HCT116 (cell line): ENCODE measurements around the gene UBA52. TPM values are rescaled to one million over a fixed set of nuclear protein-coding genes. Genes with fewer than 3 reads are reported as not detected.

Source experiments
- ATAC-seq: fragments of 200-7000 bp; cut with Tn5 transposase; 2 replicates; pipeline ENCODE4 v1.9.1; 2020; ENCODE audit warnings: mild to moderate bottlenecking, moderate library complexity
- BruUV-seq: library from RNA; stranded (reverse); fragments of 400-500 nt; replicated peaks from 2 replicates; lab custom pipeline; 2021; lab: Mats Ljungman, UMichigan
- CTCF ChIA-PET: fragments of 300-600 bp; sonication (Branson Sonifier 250); formaldehyde crosslinking; loops from one replicate; lab custom pipeline; 2021; ENCODE audit warnings: antibody characterized with exemption; lab: Charles Lee
- POLR2A ChIA-PET: fragments of 300-600, 350-600 bp; sonication (Branson Sonifier 250); formaldehyde crosslinking; loops from one replicate; lab custom pipeline; 2021; ENCODE audit warnings: antibody characterized with exemption; lab: Charles Lee
- RAD21 ChIA-PET, 2 experiments: fragments of 300-600 bp; sonication (Branson Sonifier 250); formaldehyde crosslinking; loops; one replicate each; lab custom pipeline; 2023; ENCODE audit warnings: low total read pairs in 2 of 2; ENCODE audit not compliant: uncharacterized antibody in 2 of 2, unreplicated experiment in 2 of 2, low non-redundant PET in 1 of 2; lab: Charles Lee
- DNase-seq: peaks from one replicate; pipeline ENCODE4 v3.0.0-alpha.2; 2010; ENCODE audit warnings: low read depth, low spot score
- H2AFZ ChIP-seq: fragments of 200-600 bp; shearing (Covaris generic), sonication (generic); 2 replicates; pipeline ENCODE4 v1.6.1; 2017; ENCODE audit warnings: low read depth, mixed run types, mixed read lengths, antibody characterized with exemption, low read length; ENCODE audit not compliant: poor library complexity, severe bottlenecking
- H3K27ac ChIP-seq: 2 replicates; pipeline ENCODE4 v1.5.1; 2012; ENCODE audit warnings: low read depth, low read length
- H3K27me3 ChIP-seq: fragments of 200-600 bp; sonication (generic); 2 replicates; pipeline ENCODE4 v1.6.1; 2016; ENCODE audit warnings: mixed run types, low read length, mixed read lengths; ENCODE audit not compliant: insufficient read depth
- H3K36me3 ChIP-seq, 2 experiments: fragments of 200-500 bp in 1 of 2; fragments of 200-600 bp in 1 of 2; sonication (Bioruptor generic) in 1 of 2; sonication (generic) in 1 of 2; 2 replicates each; pipeline versions ENCODE4 v1.5.1 to v1.6.1; 2014 to 2016; ENCODE audit warnings: low read length in 2 of 2, inconsistent platforms in 1 of 2, mixed read lengths in 1 of 2, mixed run types in 1 of 2; ENCODE audit not compliant: insufficient read depth in 2 of 2, control insufficient read depth in 1 of 2
- H3K4me1 ChIP-seq, 2 experiments: fragments of 200-600 bp in 1 of 2; sonication (generic) in 1 of 2; 2 replicates each; pipeline versions ENCODE4 v1.5.1 to v1.6.1; 2012 to 2017; ENCODE audit warnings: low read length in 2 of 2, inconsistent platforms in 1 of 2, mild to moderate bottlenecking in 1 of 2, mixed read lengths in 1 of 2, mixed run types in 1 of 2, moderate library complexity in 1 of 2; ENCODE audit not compliant: insufficient read depth in 2 of 2, control insufficient read depth in 1 of 2
- H3K4me2 ChIP-seq: fragments of 200-600 bp; sonication (generic); 2 replicates; pipeline ENCODE4 v1.6.1; 2017; ENCODE audit warnings: mixed run types, low read length, mixed read lengths
- H3K4me3 ChIP-seq, 2 experiments: fragments of 200-600 bp in 1 of 2; sonication (generic) in 1 of 2; replicated peaks in 1 of 2; 2 replicates each; pipeline ENCODE4 v1.5.1; 2011 to 2016; ENCODE audit warnings: low read length in 2 of 2, control low read depth in 1 of 2, low read depth in 1 of 2, mild to moderate bottlenecking in 1 of 2, mixed read lengths in 1 of 2, mixed run types in 1 of 2
- H3K79me2 ChIP-seq: fragments of 200-600 bp; sonication (generic); 2 replicates; pipeline ENCODE4 v1.6.1; 2017; ENCODE audit warnings: mild to moderate bottlenecking, mixed run types, low read length, moderate library complexity, mixed read lengths; ENCODE audit not compliant: insufficient read depth
- H3K9ac ChIP-seq: fragments of 200-600 bp; sonication (generic); 2 replicates; pipeline ENCODE4 v1.6.1; 2016; ENCODE audit warnings: low read length, mixed read lengths
- H3K9me2 ChIP-seq: fragments of 200-600 bp; sonication (generic), shearing (Covaris generic); 2 replicates; pipeline ENCODE4 v1.6.1; 2017; ENCODE audit warnings: mixed run types, mild to moderate bottlenecking, moderate library complexity; ENCODE audit not compliant: insufficient read depth
- H3K9me3 ChIP-seq, 2 experiments: fragments of 200-500 bp in 1 of 2; fragments of 200-600 bp in 1 of 2; sonication (Bioruptor generic) in 1 of 2; sonication (generic) in 1 of 2; 2 replicates each; pipeline ENCODE4 v1.6.1; 2014 to 2017; ENCODE audit warnings: low read length in 2 of 2, mixed read lengths in 2 of 2, inconsistent platforms in 1 of 2, low read depth in 1 of 2, mild to moderate bottlenecking in 1 of 2, mixed run types in 1 of 2, moderate library complexity in 1 of 2; ENCODE audit not compliant: control insufficient read depth in 1 of 2, insufficient read depth in 1 of 2
- H4K20me1 ChIP-seq: fragments of 200-600 bp; sonication (generic), shearing (Covaris generic); 2 replicates; pipeline ENCODE4 v1.6.1; 2017; ENCODE audit warnings: mixed run types, mild to moderate bottlenecking, moderate library complexity; ENCODE audit not compliant: insufficient read depth
- CBX3 ChIP-seq: IDR thresholded peaks from 2 replicates; pipeline ENCODE4 v1.6.1; 2012; ENCODE audit warnings: low read depth
- CEBPB ChIP-seq: IDR thresholded peaks from 2 replicates; pipeline ENCODE4 v1.6.1; 2012; ENCODE audit warnings: low read depth
- ELF1 ChIP-seq: IDR thresholded peaks from 2 replicates; pipeline ENCODE4 v1.6.1; 2012; ENCODE audit warnings: low read depth, borderline replicate concordance
- EZH2 ChIP-seq: fragments of 200-600 bp; sonication (generic); IDR thresholded peaks from 2 replicates; pipeline ENCODE4 v1.6.1; 2017; ENCODE audit warnings: antibody characterized with exemption, mixed run types
- FOSL1 ChIP-seq: IDR thresholded peaks from 2 replicates; pipeline ENCODE4 v1.6.1; 2012; ENCODE audit warnings: low read depth
- JUND ChIP-seq: IDR thresholded peaks from 2 replicates; pipeline ENCODE4 v1.6.1; 2012
- MAX ChIP-seq: IDR thresholded peaks from 2 replicates; pipeline ENCODE4 v1.6.1; 2012
- POLR2A ChIP-seq: IDR thresholded peaks from 2 replicates; pipeline ENCODE4 v1.7.0; 2011; ENCODE audit warnings: borderline replicate concordance; ENCODE audit not compliant: insufficient read depth, insufficient read length; ENCODE audit errors: extremely low read depth
- POLR2AphosphoS5 ChIP-seq: IDR thresholded peaks from 2 replicates; pipeline ENCODE4 v1.6.1; 2011; ENCODE audit warnings: mild to moderate bottlenecking, low read depth, low read length, moderate library complexity
- SIN3A ChIP-seq: IDR thresholded peaks from 2 replicates; pipeline ENCODE4 v1.6.1; 2012; ENCODE audit warnings: low read depth
- SP1 ChIP-seq: IDR thresholded peaks from 2 replicates; pipeline ENCODE4 v1.6.1; 2012; ENCODE audit warnings: low read depth
- TCF7L2 ChIP-seq: IDR thresholded peaks from 2 replicates; pipeline ENCODE4 v1.7.0; 2011; ENCODE audit warnings: borderline replicate concordance, inconsistent platforms; ENCODE audit not compliant: insufficient read depth, insufficient read length; ENCODE audit errors: extremely low read depth
- YY1 ChIP-seq: IDR thresholded peaks from 2 replicates; pipeline ENCODE4 v1.6.1; 2011; ENCODE audit warnings: low read length, low read depth, moderate library complexity, mild to moderate bottlenecking; ENCODE audit not compliant: insufficient replicate concordance; ENCODE audit errors: extremely low read depth
- ZNF274 ChIP-seq: fragments of 200-500 bp; sonication (Bioruptor generic); IDR thresholded peaks from 2 replicates; pipeline ENCODE4 v1.6.1; 2014; ENCODE audit warnings: mild to moderate bottlenecking, low read depth, low read length, inconsistent platforms
- intact Hi-C: fragments of 100-400 bp; cut with micrococcal nuclease; formaldehyde crosslinking; loops from 2 replicates; pipeline ENCODE4 v1.10.0; 2022
- total RNA-seq: library from RNA; stranded (reverse); gene quantifications from one replicate; pipeline ENCODE4 v1.2.1, GENCODE V29; 2021; ENCODE audit not compliant: unreplicated experiment
- TF ChIP-seq, protein P1 (sequence below): IDR thresholded peaks from 2 replicates; pipeline ENCODE4 v1.6.1; 2011; ENCODE audit warnings: mild to moderate bottlenecking, low read length, moderate library complexity; ENCODE audit not compliant: insufficient replicate concordance; ENCODE audit errors: extremely low read depth
- TF ChIP-seq, protein P2 (sequence below): IDR thresholded peaks from 2 replicates; pipeline ENCODE4 v1.6.1; 2012; ENCODE audit warnings: low read depth

UBA52 gene
- total RNA-seq, 1 experiment from 2014 or later = 1,743 TPM

- no peak for ATAC-seq
- no peak overlapping the region for H3K4me2 ChIP-seq
- ChIA-PET CTCF (no interaction called here), POLR2A (no interaction called here), RAD21 (no interaction called here)
- intact Hi-C loops = no loop called here
- no TSS peak for BruUV-seq
- peaks cover 2 to 7% of the 10 kb centered on the region in 2 experiments; a peak in 1 of 4 replicates for H3K4me1 ChIP-seq
- no peak overlapping the region for H3K4me3 ChIP-seq
- H3K36me3 ChIP-seq = peaks cover 2 to 6% of the 10 kb centered on the region in 2 experiments; a peak in 3 of 4 replicates
- TF ChIP-seq, protein P1, sequence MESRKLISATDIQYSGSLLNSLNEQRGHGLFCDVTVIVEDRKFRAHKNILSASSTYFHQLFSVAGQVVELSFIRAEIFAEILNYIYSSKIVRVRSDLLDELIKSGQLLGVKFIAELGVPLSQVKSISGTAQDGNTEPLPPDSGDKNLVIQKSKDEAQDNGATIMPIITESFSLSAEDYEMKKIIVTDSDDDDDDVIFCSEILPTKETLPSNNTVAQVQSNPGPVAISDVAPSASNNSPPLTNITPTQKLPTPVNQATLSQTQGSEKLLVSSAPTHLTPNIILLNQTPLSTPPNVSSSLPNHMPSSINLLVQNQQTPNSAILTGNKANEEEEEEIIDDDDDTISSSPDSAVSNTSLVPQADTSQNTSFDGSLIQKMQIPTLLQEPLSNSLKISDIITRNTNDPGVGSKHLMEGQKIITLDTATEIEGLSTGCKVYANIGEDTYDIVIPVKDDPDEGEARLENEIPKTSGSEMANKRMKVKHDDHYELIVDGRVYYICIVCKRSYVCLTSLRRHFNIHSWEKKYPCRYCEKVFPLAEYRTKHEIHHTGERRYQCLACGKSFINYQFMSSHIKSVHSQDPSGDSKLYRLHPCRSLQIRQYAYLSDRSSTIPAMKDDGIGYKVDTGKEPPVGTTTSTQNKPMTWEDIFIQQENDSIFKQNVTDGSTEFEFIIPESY = no peak
- TF ChIP-seq YY1 = no peak
- TF ChIP-seq, protein P2, sequence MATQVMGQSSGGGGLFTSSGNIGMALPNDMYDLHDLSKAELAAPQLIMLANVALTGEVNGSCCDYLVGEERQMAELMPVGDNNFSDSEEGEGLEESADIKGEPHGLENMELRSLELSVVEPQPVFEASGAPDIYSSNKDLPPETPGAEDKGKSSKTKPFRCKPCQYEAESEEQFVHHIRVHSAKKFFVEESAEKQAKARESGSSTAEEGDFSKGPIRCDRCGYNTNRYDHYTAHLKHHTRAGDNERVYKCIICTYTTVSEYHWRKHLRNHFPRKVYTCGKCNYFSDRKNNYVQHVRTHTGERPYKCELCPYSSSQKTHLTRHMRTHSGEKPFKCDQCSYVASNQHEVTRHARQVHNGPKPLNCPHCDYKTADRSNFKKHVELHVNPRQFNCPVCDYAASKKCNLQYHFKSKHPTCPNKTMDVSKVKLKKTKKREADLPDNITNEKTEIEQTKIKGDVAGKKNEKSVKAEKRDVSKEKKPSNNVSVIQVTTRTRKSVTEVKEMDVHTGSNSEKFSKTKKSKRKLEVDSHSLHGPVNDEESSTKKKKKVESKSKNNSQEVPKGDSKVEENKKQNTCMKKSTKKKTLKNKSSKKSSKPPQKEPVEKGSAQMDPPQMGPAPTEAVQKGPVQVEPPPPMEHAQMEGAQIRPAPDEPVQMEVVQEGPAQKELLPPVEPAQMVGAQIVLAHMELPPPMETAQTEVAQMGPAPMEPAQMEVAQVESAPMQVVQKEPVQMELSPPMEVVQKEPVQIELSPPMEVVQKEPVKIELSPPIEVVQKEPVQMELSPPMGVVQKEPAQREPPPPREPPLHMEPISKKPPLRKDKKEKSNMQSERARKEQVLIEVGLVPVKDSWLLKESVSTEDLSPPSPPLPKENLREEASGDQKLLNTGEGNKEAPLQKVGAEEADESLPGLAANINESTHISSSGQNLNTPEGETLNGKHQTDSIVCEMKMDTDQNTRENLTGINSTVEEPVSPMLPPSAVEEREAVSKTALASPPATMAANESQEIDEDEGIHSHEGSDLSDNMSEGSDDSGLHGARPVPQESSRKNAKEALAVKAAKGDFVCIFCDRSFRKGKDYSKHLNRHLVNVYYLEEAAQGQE = no peak
- TF ChIP-seq SIN3A = no peak
- no peak for TF ChIP-seq POLR2A
- TF ChIP-seq ZNF274 = no peak
- no peak for TF ChIP-seq EZH2
- TF ChIP-seq FOSL1 = no peak
- TF ChIP-seq CEBPB = no peak
- no peak for TF ChIP-seq CBX3
- TF ChIP-seq MAX = no peak
- no peak for TF ChIP-seq ELF1
- no peak for TF ChIP-seq POLR2AphosphoS5
- TF ChIP-seq TCF7L2 = no peak
- TF ChIP-seq JUND = no peak
- no peak for TF ChIP-seq SP1
- H3K27me3 ChIP-seq = no peaks in the 10 kb centered on the region
- no peaks in the 10 kb centered on the region for H3K9me3 ChIP-seq
- H3K9ac ChIP-seq = no peak overlapping the region
- H3K79me2 ChIP-seq = no peaks in the 10 kb centered on the region
- no peak for DNase-seq
- H2AFZ ChIP-seq = no peak overlapping the region
- no peak overlapping the region for H3K27ac ChIP-seq
- no peaks in the 10 kb centered on the region for H4K20me1 ChIP-seq
- H3K9me2 ChIP-seq = no peaks in the 10 kb centered on the region
These were observed 39.3 kb upstream of the UBA52 start for GRCh38 chr19:18532168-18532890.
